ENCODE data around the gene MOV10.

The MOV10 gene

GRCh38 chr1:112626887-112627286, 47.6 kb upstream of the MOV10 start:
- H3K4me3 ChIP-seq (ENCODE audit: low read depth in 1 of 2, low read length in 2 of 2) = no peak overlapping the region
- no peak overlapping the region for H3K9ac ChIP-seq (ENCODE audit: low read depth, low read length)
- H2AFZ ChIP-seq (ENCODE audit: low read depth, low read length) = no peak overlapping the region
- H3K4me1 ChIP-seq (ENCODE audit: insufficient read depth, low read length) = peaks cover 24% of the 10 kb centered on the region; the same call in 1 of the 2 replicates
- H3K79me2 ChIP-seq (ENCODE audit: insufficient read depth, low read length) = peaks cover 98% of the 10 kb centered on the region
- H4K20me1 ChIP-seq (ENCODE audit: insufficient read depth, low read length) = peaks cover 83% of the 10 kb centered on the region
- ATAC-seq (ENCODE audit: insufficient read depth, low read depth) (no peak), DNase-seq (no peak)
- H3K27ac ChIP-seq (ENCODE audit: low read length) = no peak overlapping the region
- no peaks in the 10 kb centered on the region for H3K9me3 ChIP-seq (ENCODE audit: insufficient read depth, low read length, severe bottlenecking)
- no peaks in the 10 kb centered on the region for H3K27me3 ChIP-seq (ENCODE audit: insufficient read depth, low read length, poor library complexity)
- TF ChIP-seq, protein P1, sequence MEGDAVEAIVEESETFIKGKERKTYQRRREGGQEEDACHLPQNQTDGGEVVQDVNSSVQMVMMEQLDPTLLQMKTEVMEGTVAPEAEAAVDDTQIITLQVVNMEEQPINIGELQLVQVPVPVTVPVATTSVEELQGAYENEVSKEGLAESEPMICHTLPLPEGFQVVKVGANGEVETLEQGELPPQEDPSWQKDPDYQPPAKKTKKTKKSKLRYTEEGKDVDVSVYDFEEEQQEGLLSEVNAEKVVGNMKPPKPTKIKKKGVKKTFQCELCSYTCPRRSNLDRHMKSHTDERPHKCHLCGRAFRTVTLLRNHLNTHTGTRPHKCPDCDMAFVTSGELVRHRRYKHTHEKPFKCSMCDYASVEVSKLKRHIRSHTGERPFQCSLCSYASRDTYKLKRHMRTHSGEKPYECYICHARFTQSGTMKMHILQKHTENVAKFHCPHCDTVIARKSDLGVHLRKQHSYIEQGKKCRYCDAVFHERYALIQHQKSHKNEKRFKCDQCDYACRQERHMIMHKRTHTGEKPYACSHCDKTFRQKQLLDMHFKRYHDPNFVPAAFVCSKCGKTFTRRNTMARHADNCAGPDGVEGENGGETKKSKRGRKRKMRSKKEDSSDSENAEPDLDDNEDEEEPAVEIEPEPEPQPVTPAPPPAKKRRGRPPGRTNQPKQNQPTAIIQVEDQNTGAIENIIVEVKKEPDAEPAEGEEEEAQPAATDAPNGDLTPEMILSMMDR (IDR thresholded peaks at IDR 0.05; ENCODE audit: borderline replicate concordance, extremely low read depth, low read length, poor library complexity, severe bottlenecking) = no peak
- no peak for TF ChIP-seq EZH2 (IDR thresholded peaks at IDR 0.05; ENCODE audit: borderline replicate concordance, low read depth, low read length, severe bottlenecking)
- H3K36me3 ChIP-seq (ENCODE audit: insufficient read depth, low read length) = peaks cover 43% of the 10 kb centered on the region
- H3K4me2 ChIP-seq (ENCODE audit: insufficient read depth, low read length) = no peak overlapping the region

DNA sequence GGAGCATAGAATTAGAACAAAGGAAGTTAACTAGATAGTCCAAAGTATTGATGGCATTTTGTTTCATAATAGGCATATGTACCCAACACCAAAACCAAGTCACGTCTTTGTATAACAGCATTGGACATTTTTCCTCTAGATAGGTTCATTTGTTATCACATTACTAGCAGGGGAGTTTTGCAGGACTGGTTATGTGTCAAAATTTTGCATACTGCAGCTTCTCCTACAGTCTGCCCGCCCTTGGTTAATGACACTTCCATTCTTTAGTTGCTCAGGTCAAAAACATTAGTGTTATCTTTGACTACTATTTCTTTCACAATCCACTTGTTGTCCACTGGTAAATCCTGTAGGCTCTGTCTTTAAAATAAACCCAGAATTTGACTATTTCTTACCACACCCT, 45.9 kb upstream of the MOV10 start:
- H3K4me2 ChIP-seq (ENCODE audit: insufficient read depth, low read length) = peak overlapping the region; percentile 19; the same call in 1 of the 2 replicates
- H4K20me1 ChIP-seq (ENCODE audit: insufficient read depth, low read length) = peaks cover 87% of the 10 kb centered on the region
- ATAC-seq (ENCODE audit: insufficient read depth, low read depth) = no peak
- H3K4me1 ChIP-seq (ENCODE audit: insufficient read depth, low read length) = peaks cover 19% of the 10 kb centered on the region; the same call in 1 of the 2 replicates
- DNase-seq = no peak
- H3K27ac ChIP-seq (ENCODE audit: low read length) = no peak overlapping the region
- no peak overlapping the region for H3K4me3 ChIP-seq (ENCODE audit: low read depth in 1 of 2, low read length in 2 of 2)
- H2AFZ ChIP-seq (ENCODE audit: low read depth, low read length) = no peak overlapping the region
- H3K36me3 ChIP-seq (ENCODE audit: insufficient read depth, low read length) = peaks cover 52% of the 10 kb centered on the region
- no peaks in the 10 kb centered on the region for H3K27me3 ChIP-seq (ENCODE audit: insufficient read depth, low read length, poor library complexity)
- no peak for TF ChIP-seq EZH2 (IDR thresholded peaks at IDR 0.05; ENCODE audit: borderline replicate concordance, low read depth, low read length, severe bottlenecking)
- TF ChIP-seq, protein P1 (IDR thresholded peaks at IDR 0.05; ENCODE audit: borderline replicate concordance, extremely low read depth, low read length, poor library complexity, severe bottlenecking) = no peak
- H3K9me3 ChIP-seq (ENCODE audit: insufficient read depth, low read length, severe bottlenecking) = no peaks in the 10 kb centered on the region
- no peak overlapping the region for H3K9ac ChIP-seq (ENCODE audit: low read depth, low read length)
- H3K79me2 ChIP-seq (ENCODE audit: insufficient read depth, low read length) = peaks cover 99% of the 10 kb centered on the region

DNA sequence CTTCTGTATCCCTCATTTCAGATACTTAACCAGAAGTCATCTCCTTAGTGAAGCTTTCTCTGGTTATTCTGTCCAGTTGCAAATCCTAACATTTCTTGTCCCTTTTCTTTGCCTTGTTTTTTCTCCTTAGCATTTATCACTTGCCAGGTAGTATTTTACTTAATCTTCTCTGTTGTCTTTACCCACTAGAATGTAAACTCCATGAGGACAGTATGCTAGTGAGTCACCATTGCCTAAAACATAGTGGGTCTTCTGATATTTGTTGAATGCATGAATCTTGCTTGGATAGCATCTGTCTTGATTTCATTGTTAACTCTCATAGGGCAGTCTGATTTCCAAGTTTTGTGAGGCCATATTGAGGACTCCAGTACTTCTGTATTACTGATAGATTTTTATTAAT, 45.2 kb upstream of the MOV10 start:
- peaks cover 52% of the 10 kb centered on the region for H3K36me3 ChIP-seq (ENCODE audit: insufficient read depth, low read length)
- no peaks in the 10 kb centered on the region for H3K27me3 ChIP-seq (ENCODE audit: insufficient read depth, low read length, poor library complexity)
- TF ChIP-seq, protein P1 (IDR thresholded peaks at IDR 0.05; ENCODE audit: borderline replicate concordance, extremely low read depth, low read length, poor library complexity, severe bottlenecking) = no peak
- no peak for TF ChIP-seq EZH2 (IDR thresholded peaks at IDR 0.05; ENCODE audit: borderline replicate concordance, low read depth, low read length, severe bottlenecking)
- DNase-seq (no peak), ATAC-seq (ENCODE audit: insufficient read depth, low read depth) (no peak)
- no peak overlapping the region for H3K4me2 ChIP-seq (ENCODE audit: insufficient read depth, low read length)
- H3K27ac ChIP-seq (ENCODE audit: low read length) = no peak overlapping the region
- H4K20me1 ChIP-seq (ENCODE audit: insufficient read depth, low read length) = peaks cover 94% of the 10 kb centered on the region
- no peaks in the 10 kb centered on the region for H3K9me3 ChIP-seq (ENCODE audit: insufficient read depth, low read length, severe bottlenecking)
- peaks cover 99% of the 10 kb centered on the region for H3K79me2 ChIP-seq (ENCODE audit: insufficient read depth, low read length)
- H3K4me1 ChIP-seq (ENCODE audit: insufficient read depth, low read length) = peaks cover 19% of the 10 kb centered on the region; the same call in 1 of the 2 replicates
- no peak overlapping the region for H2AFZ ChIP-seq (ENCODE audit: low read depth, low read length)
- no peak overlapping the region for H3K4me3 ChIP-seq (ENCODE audit: low read depth in 1 of 2, low read length in 2 of 2)
- no peak overlapping the region for H3K9ac ChIP-seq (ENCODE audit: low read depth, low read length)

GRCh38 chr1:112633628-112634027, 40.8 kb upstream of the MOV10 start:
- DNase-seq = no peak
- peaks cover 43% of the 10 kb centered on the region for H3K36me3 ChIP-seq (ENCODE audit: insufficient read depth, low read length)
- H2AFZ ChIP-seq (ENCODE audit: low read depth, low read length) = no peak overlapping the region
- H3K9ac ChIP-seq (ENCODE audit: low read depth, low read length) = no peak overlapping the region
- no peak overlapping the region for H3K4me3 ChIP-seq (ENCODE audit: low read depth in 1 of 2, low read length in 2 of 2)
- H3K4me2 ChIP-seq (ENCODE audit: insufficient read depth, low read length) = no peak overlapping the region
- H3K27ac ChIP-seq (ENCODE audit: low read length) = no peak overlapping the region
- no peaks in the 10 kb centered on the region for H3K27me3 ChIP-seq (ENCODE audit: insufficient read depth, low read length, poor library complexity)
- H3K4me1 ChIP-seq (ENCODE audit: insufficient read depth, low read length) = peaks cover 9% of the 10 kb centered on the region; the same call in 1 of the 2 replicates
- no peak for ATAC-seq (ENCODE audit: insufficient read depth, low read depth)
- peaks cover 100% of the 10 kb centered on the region for H3K79me2 ChIP-seq (ENCODE audit: insufficient read depth, low read length)
- TF ChIP-seq EZH2 (IDR thresholded peaks at IDR 0.05; ENCODE audit: borderline replicate concordance, low read depth, low read length, severe bottlenecking) = no peak
- peaks cover 88% of the 10 kb centered on the region for H4K20me1 ChIP-seq (ENCODE audit: insufficient read depth, low read length)
- H3K9me3 ChIP-seq (ENCODE audit: insufficient read depth, low read length, severe bottlenecking) = no peaks in the 10 kb centered on the region

All from DND-41 (cell line).